Lower lobe of right lung (tissue), 2 donors: ENCODE data around the gene NANOS2. TPM values are rescaled to one million over a fixed set of nuclear protein-coding genes. Genes with fewer than 3 reads are reported as not detected.

Experiments
- ATAC-seq, 2 donors: fragments of 200-7000 bp; cut with Tn5 transposase; one replicate each; pipeline ENCODE4 v1.9.1; 2020 to 2022; ENCODE audit warnings: mild to moderate bottlenecking in 2 of 2, moderate library complexity in 2 of 2
- DNase-seq: peaks from one replicate; pipeline ENCODE4 v3.0.0-alpha.2; 2020
- H3K27ac ChIP-seq: fragments of 200-600 bp; one replicate; pipeline ENCODE4 v1.8.0; 2022
- H3K27me3 ChIP-seq: fragments of 200-600 bp; one replicate; pipeline ENCODE4 v1.8.0; 2022; ENCODE audit warnings: low read depth
- H3K36me3 ChIP-seq: fragments of 200-600 bp; one replicate; pipeline ENCODE4 v1.8.0; 2022; ENCODE audit warnings: mild to moderate bottlenecking
- H3K4me1 ChIP-seq: fragments of 200-600 bp; one replicate; pipeline ENCODE4 v1.8.0; 2022
- H3K4me3 ChIP-seq: fragments of 200-600 bp; one replicate; pipeline ENCODE4 v1.8.0; 2022; ENCODE audit warnings: mild to moderate bottlenecking
- H3K9me3 ChIP-seq: fragments of 200-600 bp; one replicate; pipeline ENCODE4 v1.8.0; 2022
- CTCF ChIP-seq: fragments of 200-600 bp; IDR thresholded peaks from one replicate; pipeline ENCODE4 v1.8.0; 2022; ENCODE audit warnings: antibody characterized with exemption, mild to moderate bottlenecking
- intact Hi-C: fragments of 100-400 bp; cut with DNase I; formaldehyde crosslinking; loops from one replicate; pipeline ENCODE4 v1.11.0; 2022
- total RNA-seq: library from RNA; stranded (reverse); fragmentation: NEBNext Ultra II Directional; extraction: Animal tissue kit (Norgen Biotek cat#: 25700); gene quantifications from one replicate; pipeline ENCODE4 v1.2.1, GENCODE V29; 2021
- donor health status: DM: no; HTN: yes; CAD: no; lungs with severe emphysema.

Gene NANOS2
- total RNA-seq, 1 donor from 2014 or later: not detected

GRCh38 chr19:45876411-45877197 is 38.0 kb downstream of the NANOS2 start:
- no peak for TF ChIP-seq CTCF
- DNase-seq (no peak), ATAC-seq (peak; percentile 60 to 82)
- peaks cover 7% of the 10 kb centered on the region for H3K4me1 ChIP-seq
- peak overlapping the region; percentile 39 for H3K4me3 ChIP-seq
- H3K9me3 ChIP-seq: no peaks in the 10 kb centered on the region
- no peaks in the 10 kb centered on the region for H3K36me3 ChIP-seq
- intact Hi-C loops: no loop called here
- H3K27ac ChIP-seq: peak overlapping the region; percentile 74
- peaks cover 8% of the 10 kb centered on the region for H3K27me3 ChIP-seq

- ATAC-seq (peak; percentile 11 to 38), DNase-seq (no peak)
- TF ChIP-seq CTCF: no peak
- Histone ChIP-seq H3K36me3 (no peaks in the 10 kb centered on the region), H3K4me3 (no peak overlapping the region), H3K27ac (no peak overlapping the region), H3K27me3 (peaks cover 8% of the 10 kb centered on the region), H3K9me3 (no peaks in the 10 kb centered on the region), H3K4me1 (peaks cover 7% of the 10 kb centered on the region)
- intact Hi-C loops: no loop called here
These were observed 38.5 kb downstream of the NANOS2 start for GRCh38 chr19:45876161-45876410.

GRCh38 chr19:45874620-45874966 is 40.0 kb downstream of the NANOS2 start:
- ATAC-seq: no peak
- no peak for DNase-seq
- Histone ChIP-seq H3K36me3 (no peaks in the 10 kb centered on the region), H3K9me3 (no peaks in the 10 kb centered on the region), H3K27ac (no peak overlapping the region), H3K27me3 (peaks cover 8% of the 10 kb centered on the region), H3K4me3 (no peak overlapping the region), H3K4me1 (peaks cover 7% of the 10 kb centered on the region)
- no peak for TF ChIP-seq CTCF
- intact Hi-C loops: no loop called here

- Histone ChIP-seq H3K4me3 (no peak overlapping the region), H3K27me3 (peaks cover 8% of the 10 kb centered on the region), H3K4me1 (peaks cover 7% of the 10 kb centered on the region), H3K27ac (no peak overlapping the region), H3K36me3 (no peaks in the 10 kb centered on the region), H3K9me3 (no peaks in the 10 kb centered on the region)
- no peak for TF ChIP-seq CTCF
- DNase-seq (no peak), ATAC-seq (no peak)
- intact Hi-C loops: no loop called here
These were observed 41.3 kb downstream of the NANOS2 start for GRCh38 chr19:45873219-45873772.

GRCh38 chr19:45872095-45872919 is 42.3 kb downstream of the NANOS2 start:
- peaks cover 8% of the 10 kb centered on the region for H3K27me3 ChIP-seq
- H3K36me3 ChIP-seq: no peaks in the 10 kb centered on the region
- intact Hi-C loops: no loop called here
- peaks cover 7% of the 10 kb centered on the region for H3K4me1 ChIP-seq
- DNase-seq (no peak), ATAC-seq (no peak)
- no peak overlapping the region for H3K4me3 ChIP-seq
- no peak for TF ChIP-seq CTCF
- no peaks in the 10 kb centered on the region for H3K9me3 ChIP-seq
- no peak overlapping the region for H3K27ac ChIP-seq
